GM11168 (cell line): Measurements from ENCODE around the gene MAP1LC3B.

Experiments used
- in situ Hi-C: fragments of 300-500 bp; cut with MboI; formaldehyde crosslinking; loops from one replicate; pipeline ENCODE4 v1.12.0; 2022; ENCODE audit warnings: low sequenced_read_pairs; ENCODE audit not compliant: unreplicated experiment

MAP1LC3B gene

DNA sequence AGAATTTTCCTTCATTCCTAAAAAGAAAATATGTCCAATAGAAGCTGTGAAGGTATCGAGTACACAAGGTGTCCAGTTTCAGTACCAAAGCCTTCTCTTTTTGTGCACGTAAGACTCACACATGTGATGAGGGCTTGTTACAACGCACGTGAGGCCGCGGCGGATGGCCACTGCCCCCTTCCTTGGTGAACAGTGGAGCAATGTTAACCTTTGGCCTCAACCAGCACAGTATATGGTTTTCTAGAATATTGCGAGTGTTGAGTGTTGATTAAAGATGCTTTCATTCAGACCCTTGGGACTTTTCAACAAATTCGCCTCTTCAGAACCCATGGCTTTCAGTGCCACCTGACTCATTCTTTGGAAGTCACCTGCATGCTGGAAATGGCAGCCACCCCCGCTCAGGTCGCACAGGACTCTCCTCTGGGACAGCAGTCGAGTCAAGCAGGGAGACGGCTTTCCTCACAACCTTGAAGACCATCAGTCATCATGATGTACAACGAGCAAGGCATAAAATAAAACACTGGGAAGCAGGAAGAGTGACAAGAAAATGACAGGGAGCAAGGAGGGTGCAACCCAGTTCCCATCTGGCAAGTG, 14.5 kb downstream of the MAP1LC3B start:
- in situ Hi-C loops = no loop called here

DNA sequence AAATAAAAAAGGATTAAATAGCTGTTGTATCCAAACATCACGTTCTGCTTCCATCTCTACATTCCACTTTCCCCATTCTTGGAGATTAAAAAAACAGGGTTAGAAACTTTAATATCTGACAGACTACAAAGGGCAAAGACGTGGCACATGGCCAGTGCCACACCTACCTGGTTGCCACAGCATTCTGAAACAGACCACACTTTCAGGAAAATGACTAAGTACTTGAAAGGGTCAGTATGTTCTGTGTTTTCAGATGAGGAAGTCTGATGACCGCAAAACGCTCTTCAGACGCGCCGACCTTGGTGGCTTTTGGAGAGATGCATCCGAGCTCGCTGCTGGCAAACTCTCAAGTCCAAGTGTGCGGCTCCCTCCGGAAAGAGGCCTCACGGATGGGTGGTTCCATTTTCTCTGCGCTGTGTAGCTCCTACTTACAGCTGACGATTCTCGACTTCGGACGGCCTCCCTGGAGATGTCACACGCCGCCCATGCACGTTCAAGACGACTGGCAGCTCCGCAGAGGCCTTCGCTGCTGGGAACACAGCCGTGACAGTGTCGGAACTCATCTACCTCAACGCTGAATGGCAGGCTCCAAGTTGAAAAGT, 15.5 kb downstream of the MAP1LC3B start:
- in situ Hi-C loops = no loop called here

DNA sequence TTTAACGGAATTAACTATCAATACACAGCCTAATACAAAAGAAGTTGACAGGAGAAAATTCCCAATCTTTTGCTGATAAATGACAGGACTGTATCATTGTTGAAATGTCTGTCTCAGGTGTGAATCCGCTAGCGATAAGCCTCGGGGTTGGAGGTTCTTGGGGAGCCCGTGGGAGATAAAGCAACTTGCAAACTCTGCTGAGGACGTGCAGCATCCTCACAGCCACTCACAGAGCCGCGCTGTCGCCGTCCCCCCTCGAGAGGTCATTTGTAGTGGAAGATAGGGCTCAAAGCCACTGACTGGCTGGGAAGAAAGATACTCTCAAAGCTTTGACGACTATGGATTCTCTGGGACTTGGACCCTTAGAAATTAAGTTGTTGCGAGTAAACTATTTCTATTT, 17.0 kb downstream of the MAP1LC3B start:
- in situ Hi-C loops = no loop called here

DNA sequence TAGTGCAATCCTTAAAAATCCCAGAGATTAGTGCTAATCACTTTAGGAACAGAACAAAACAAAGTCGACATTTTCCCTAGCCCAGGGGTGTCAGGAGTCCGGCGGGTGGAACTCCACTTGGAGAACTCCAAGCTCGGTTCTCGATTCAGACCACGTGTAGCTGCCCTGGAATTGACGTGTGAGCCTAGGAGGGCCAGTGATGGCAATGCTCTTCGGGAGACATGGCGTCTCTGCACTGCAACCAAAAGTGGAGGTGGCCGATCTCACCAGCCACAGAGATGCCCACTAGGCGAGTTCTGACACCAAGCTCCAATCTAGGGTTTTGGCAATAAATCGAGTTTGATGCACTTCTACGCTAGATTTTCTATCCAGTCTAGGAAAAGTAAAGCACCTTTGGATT, 17.6 kb downstream of the MAP1LC3B start:
- in situ Hi-C loops = no loop called here

DNA sequence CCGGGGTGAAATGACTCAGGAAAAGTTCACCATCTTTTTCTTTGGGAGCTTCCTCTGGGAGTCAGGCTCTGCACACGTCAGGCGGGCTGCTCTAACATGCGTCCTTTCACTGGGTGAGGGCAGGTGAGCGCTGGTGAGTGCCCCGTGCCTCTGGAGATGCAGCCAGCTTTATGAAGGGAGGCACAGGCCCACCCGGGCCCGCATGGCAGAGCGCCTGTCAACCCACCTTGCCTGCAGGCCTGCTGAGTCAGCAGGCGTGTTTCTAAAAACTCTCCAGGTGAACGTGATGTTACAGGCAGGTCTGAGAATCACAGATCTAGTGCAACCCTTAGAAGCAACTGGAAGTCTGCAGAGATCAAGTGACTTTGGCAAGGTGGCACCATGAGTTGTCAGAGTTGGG, 18.4 kb downstream of the MAP1LC3B start:
- in situ Hi-C loops = no loop called here

DNA sequence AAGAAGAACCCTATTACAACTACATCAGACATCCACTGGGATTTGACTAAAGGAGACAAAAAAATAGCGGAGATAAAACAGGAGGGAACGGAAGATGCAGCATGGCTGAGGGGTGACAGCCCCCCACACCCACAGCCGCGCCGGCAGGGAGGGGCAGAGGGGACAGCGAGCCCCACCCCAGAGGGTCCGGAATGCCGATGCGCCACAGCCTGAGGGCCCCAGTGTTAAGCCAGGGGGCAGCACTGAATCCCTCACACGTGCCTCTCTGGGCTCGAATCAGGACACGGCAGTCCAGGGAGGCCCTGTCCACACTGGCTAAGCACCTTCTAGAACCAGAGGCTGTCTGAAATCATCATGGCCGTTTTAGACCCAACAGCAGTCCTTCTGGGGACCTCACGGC, 18.8 kb downstream of the MAP1LC3B start:
- in situ Hi-C loops = no loop called here

DNA sequence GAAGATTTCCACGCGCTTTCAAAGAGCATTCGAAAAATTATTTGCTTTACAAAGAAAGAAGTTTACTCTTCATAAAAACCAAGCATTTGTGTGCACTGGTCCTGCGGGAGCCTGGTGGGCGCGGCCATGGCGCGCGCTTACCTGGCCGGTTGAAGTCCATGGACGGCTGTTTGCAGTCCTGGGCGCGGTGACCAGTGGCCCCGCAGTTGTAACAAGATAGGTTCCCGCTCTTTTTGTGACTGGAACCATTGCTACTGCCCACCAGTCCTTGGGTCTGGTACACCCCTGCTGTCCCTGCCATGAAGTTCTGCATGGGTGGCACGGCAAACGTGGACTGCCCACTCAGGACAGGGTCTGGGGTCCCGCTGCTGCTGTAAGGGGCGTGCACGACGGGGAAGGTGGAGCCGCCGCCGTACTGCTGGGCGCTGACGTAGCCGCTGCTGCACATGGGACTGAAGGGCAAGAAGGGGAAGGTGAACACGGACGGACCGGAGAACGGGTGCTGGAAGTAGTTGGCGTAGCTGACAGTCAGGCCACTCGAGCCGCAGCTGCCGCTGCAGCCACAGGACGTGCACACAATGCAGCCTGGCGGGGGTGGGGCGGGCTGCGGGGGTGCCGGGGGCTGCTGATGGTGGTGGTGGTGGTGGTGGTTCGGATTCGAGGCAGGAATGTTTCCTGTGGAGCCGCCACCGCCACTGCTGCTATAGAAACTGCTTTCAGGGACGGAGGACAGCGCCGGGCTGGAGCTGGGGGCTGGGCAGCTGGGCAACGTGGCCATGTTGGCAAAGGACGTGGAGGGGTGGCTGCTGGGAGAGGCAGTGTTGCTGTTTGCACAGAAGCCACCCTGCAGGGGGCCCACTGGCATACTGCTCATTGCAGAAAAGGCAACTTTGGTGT, 19.5 kb downstream of the MAP1LC3B start:
- in situ Hi-C loops = no loop called here

DNA sequence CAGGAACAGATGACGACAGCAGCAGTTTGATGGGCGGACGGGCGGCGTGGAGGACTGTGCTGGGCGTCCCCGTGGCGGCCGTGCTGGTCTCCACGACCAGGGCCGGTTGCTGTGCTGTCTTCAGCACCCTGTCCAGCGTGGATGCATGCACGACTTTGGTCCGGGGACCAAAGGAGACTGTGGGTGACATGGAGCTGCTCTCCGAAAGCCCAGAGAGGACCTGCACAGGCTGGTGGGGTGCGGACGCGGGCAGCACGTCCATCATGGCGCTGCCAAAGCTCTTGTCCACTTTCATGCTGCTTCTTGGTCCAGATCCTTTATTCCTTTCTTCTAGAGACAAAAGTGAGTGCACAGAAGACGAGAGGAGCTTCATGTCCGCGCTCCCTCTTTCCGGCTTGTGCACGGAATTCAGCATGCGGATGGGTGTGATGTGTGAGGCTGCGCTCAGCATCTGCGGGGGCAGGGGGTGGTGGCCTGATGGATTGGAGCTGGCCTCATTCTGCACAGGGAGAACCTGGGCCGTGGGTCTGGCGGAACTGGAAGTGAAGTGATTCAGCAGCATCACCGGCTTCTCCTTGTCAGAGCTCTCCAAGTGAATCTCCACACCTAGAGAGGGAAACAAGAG, 20.3 kb downstream of the MAP1LC3B start:
- in situ Hi-C loops = no loop called here

DNA sequence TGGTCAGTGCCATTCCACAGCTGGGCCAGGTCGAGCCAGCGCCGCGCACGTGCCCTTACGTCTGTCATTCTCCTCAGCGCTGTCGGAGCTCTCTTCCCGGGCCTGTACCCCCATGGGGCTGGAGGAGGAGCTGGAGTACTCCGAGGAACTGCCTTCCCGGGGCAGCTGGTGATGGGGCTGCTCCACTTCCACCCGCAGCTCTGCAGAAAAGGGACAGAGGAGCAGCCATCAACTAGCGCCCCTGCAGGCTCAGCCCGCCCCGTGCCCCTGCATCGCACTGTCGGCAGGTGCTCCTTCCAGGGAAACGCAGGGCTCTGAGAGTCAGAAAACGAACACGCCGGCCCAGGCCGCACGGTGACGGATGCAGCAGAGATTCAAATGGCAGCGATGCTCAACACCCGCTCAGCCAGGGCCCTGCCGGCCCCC, 20.9 kb downstream of the MAP1LC3B start:
- in situ Hi-C loops = no loop called here

DNA sequence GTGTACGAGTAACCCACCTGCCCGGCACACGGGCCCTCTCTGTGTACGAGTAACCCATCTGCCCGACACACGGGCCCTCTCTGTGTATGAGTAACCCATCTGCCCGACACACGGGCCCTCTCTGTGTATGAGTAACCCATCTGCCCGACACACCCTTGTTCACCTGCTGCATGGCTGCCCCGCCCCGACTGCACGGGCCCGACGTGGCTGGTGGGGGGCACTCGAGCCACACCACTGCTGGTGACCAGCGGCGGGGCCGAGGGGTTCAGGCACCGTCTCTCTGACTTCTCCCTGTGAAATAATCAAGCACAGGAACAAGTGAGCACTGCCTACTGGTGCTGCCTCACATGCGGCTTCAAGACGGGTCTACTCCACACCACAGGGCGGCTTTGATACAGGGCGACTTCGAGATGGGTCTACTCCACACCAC, 22.1 kb downstream of the MAP1LC3B start:
- in situ Hi-C loops = no loop called here

DNA sequence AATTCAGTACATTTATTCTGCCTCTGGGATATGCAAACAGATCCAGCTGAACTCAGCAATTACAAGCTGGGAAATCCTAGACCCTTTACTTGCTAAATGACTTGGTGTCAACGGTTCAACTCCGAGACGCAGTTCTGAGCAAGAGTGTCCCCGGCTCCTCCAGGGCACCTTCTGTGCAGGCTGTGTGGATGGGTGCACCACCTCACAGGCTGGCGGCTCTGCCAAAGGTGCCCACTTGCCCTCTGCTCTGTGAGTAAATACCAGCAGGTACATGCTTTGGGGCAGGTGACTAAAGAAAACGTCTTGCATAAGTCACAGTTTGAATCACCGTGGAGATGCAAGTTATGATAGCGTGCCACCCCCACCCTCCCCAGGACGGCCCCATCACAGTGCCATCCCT, 23.3 kb downstream of the MAP1LC3B start:
- in situ Hi-C loops = no loop called here

DNA sequence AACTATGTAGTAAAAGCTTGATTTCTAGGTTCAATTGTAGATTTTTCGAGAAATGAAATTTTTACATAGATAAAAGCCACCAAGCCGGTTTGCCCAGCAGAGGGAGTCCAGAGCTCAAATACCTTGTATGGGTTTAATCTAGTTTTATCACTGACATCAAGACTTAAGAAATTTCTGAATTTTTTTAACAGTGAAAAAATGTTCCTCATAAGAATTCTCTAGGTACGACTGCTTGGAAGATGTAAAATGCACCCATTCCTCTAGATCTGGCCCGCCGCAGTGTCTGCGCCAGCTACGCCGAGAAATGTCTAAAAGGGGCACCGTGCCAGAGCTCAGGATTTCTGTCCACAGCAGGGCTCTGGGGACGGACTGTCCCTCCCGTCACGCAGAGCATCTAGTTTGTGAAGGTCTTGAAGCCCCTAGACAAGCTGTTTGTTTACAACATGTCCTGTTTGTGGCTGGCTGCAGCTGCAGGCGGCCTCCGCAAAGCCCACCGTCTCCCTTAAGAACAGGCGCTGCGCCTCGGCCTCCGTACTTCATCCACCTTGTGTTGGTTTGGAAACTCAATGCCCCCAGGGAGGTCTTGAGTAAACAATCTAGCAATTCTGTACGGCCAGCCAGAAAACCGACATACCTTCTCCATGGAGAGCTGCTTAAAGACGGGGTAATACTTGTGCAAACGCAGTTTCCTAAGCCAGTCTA, 24.8 kb downstream of the MAP1LC3B start:
- in situ Hi-C loops = no loop called here

DNA sequence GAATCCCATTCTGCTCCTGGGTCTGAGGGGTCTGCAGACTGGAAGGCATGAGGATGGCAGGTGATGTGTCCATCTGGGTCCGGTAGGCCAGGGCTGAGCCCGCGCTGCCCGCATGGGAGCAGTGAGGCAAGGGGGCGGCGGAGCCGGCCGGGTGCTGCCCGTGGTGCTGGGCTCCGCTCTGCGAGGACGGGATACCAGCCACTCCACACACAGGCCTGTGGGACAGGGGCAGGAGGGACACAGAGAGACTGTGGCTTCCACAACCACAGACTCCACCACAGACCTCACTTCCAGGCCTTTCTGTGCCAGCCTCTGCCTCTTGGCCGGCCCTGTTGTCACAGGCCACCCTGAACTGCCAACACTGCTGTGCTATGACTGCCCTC, 25.4 kb downstream of the MAP1LC3B start:
- in situ Hi-C loops = no loop called here

DNA sequence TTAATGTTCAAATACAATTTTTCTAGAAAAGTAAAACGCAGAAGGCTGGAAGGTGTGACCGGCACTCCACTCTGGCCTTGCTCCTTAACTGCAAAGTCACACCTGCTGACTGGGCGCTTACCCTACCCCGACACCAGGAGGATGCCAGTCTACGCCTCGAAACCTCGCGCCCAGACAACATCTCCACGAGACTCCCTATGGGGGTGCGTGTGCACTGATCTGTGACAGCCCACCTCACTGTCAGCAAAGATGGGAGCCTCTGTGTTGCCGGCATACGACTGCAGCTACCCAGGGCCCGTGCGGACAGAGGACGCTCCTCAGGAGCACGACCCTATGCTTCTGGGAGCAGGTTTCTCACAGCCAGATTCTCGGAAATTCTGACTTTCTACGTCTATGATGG, 26.1 kb downstream of the MAP1LC3B start:
- in situ Hi-C loops = no loop called here

DNA sequence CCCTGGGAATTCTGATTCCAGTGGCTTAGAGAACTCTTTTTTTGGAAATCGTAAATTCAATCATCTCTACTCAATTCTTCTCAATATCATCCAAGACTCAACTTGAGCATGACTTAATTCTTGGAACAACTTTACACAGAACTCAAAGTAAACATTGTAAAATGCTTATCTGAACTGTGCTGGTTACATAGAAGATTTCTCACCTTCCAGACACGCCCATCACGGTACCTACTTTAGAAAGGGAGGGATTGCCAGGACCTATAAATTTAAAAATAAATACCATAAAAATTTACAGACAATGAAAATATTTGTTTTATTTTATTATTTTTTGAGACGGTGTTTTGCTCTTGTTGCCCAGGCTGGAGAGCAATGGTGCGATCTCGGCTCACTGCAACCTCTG, 26.5 kb downstream of the MAP1LC3B start:
- in situ Hi-C loops = no loop called here

DNA sequence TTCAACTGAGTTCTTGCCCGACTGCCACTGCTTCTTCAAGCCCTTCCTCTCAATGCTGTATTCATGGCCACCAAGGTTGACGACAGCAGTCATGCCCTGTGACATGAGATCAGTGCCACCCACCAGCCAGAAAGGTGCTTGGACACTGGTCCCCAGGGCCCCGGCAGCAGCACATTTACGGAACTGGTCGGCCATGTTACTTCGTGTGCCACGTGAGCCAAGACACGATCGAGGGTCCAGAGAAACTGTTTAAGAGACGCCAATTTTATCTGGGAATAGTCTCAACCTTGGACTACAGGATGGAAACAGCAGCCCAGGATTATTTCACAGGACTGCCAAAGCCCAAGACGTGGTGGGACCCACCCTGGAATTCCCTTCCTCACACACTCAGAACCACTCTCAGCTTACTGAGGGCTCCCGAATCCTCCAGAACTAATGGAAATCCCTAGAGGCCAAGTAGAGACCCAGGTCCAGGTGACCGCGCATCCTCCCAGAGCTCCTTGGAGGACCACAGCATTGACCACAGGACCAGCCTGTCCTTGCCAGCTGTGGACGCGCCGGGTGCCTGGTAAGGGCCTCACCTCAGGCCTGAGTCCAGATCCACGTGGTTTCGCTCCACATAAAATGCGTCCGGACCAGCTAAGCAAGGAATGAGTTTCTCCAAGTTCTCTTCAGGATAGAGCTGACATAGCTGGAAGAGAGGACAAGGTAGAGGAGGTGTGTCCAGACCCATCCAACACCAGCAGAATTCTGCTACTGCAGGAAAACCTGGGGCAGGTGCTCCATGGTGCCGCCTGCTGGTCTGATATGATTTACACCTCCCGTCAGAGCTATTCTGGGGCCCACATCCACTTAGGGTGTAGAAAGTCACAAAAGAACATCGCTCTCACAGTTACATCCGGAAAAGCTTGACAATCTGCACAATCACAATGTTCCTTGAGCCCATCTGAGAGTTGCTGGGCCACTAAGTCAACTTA, 28.2 kb downstream of the MAP1LC3B start:
- in situ Hi-C loops = no loop called here

DNA sequence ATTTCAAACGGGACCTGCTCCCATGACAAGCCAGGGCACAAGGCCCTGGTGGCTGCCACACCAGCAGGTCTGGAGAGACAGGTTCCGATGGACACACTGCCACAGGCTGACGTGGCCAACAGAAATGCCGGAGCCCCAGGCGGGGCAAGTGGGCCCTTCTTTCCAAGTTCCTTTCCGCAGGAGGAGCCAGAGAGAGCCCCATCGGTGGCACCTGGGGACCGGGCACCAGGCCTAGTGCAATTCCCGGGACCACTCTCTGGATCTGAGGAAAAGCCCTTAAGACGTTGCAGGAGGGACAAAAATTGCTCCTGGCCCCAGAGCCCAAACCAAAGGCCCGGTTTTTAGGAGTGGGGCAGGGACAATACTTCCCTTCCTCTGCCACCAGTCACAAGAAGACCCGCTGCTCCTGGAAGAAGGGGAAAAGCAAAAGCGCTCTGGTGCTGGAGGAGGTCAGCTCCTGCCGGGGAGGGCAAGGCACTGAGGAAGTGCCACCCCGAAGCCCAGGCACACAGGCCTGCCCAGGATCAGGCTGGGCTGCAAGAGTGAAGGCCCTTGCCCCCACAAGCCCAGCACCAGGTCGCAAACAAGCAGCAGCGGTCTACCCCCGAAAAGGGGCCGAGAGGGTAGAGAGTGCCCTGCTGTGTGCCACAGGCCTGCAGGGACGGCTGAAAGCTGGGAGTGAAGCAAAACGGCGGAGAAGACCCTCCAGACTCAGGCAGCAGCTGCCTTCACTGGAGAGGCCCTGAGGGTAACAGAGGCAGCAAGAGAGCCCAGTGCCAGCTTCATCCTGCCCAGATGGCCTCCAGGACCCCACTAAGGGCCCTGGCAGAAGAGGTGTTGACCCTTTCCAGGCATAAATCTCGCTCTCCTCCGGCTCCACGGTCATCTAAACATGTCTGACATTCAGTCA, 29.1 kb downstream of the MAP1LC3B start:
- in situ Hi-C loops = no loop called here

DNA sequence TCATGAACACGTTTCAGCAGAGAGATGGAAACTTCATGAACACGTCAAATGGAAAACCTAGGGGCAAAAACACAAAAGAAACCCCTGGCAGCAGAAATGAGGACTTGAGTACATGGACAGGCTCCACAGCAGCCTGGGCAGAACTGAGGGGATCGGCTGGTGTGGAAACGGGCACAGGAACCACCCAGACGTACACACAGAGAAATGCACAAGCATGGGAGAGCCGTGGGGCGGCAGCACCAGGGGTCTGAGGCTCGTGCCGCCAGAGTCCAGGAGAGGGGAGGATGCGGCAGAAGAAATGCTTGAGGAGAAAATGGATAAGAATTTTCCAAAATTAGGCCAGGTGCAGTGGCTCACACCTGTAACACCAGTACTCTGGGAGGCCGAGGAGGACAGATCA, 30.0 kb downstream of the MAP1LC3B start:
- in situ Hi-C loops = no loop called here
